GM19395 (cell line): ENCODE measurements around the gene PSD.

Source experiments
- ATAC-seq: cut with Tn5 transposase; IDR thresholded peaks from one replicate; pipeline ENCODE4 v1.9.1; 2021; ENCODE audit warnings: mild to moderate bottlenecking, moderate library complexity; ENCODE audit not compliant: unreplicated experiment

PSD gene

DNA sequence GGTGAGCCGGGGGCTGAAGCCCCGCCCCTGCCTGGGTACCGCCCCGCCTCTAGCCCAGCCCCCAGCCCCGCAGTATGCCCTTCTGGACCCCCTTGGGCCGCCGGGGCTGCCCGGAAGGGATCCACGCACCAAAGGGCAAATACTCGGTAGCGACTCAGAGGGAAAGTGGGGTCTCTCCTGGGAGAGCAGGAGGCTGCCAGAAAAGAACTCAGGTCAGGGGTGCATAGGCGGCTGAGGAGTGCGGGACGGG lies 2.8 kb upstream of the PSD start:
- ATAC-seq: no peak

DNA sequence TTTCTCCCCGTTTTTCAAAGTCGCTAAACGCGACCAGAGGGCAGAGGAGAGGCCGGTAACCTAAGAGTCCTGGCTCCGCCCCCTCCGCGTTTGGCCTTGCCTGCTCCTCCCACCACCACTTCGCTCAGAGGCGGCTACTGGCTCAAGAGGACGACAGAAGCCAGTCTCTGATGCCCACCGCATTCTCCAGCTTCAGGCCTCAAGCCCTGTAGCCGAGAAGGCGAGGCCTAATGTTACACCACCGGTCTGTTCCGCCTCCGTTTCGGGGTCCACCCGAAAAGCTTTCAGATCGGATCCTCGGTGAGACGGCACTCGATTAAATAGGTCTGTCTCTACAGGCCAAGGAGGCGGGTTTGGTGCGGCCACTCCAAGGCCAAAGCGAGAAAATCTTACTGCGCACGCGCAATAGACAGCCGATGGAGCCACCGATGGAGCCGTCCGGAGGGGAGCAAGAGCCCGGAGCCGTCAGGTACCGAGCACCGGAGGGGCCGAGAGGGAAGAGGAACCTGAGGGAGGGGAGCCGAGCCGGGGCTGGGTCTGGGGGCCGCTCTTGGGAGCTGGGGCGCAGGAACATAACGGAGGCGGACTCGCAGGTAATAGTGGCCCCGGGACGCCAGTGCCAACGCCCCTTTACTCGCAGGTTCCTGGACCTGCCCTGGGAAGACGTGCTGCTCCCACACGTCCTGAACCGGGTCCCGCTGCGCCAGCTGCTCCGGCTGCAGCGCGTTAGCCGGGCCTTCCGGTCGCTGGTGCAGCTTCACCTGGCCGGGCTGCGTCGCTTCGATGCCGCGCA lies 2.3 kb upstream of the PSD start, which contains the start of gene FBXL15:
FBXL15 (plus strand) TSS at position 123 of the 793 bp plus-strand sequence; CDS start at position 417, 294 bp downstream.
- ATAC-seq: peak; percentile 74

DNA sequence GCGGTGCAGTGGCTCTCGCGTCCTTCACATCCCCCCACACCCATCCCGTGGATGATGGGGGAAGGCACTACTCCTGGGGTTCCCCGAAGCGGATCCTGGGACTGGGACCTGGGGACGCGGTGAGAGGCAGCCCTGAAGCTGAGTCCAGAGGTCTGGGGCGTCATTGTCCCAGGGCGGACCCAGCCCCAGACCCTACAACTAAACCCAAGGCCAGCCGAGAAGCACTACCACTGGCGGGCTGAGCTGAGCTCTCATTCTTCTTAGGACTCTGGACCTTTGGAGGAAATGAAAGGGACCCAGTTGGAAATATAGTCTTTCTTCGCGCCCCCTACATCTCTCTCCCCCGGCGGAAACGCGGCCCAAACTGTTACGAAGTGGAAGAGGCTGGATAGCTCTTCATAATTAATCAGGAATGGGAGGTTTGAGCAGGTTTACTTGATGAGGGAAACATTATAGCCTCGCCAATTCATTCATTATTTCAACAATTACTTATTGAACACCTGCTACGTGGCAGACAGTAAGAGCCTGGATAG lies 1.7 kb upstream of the PSD start:
- ATAC-seq: no peak

DNA sequence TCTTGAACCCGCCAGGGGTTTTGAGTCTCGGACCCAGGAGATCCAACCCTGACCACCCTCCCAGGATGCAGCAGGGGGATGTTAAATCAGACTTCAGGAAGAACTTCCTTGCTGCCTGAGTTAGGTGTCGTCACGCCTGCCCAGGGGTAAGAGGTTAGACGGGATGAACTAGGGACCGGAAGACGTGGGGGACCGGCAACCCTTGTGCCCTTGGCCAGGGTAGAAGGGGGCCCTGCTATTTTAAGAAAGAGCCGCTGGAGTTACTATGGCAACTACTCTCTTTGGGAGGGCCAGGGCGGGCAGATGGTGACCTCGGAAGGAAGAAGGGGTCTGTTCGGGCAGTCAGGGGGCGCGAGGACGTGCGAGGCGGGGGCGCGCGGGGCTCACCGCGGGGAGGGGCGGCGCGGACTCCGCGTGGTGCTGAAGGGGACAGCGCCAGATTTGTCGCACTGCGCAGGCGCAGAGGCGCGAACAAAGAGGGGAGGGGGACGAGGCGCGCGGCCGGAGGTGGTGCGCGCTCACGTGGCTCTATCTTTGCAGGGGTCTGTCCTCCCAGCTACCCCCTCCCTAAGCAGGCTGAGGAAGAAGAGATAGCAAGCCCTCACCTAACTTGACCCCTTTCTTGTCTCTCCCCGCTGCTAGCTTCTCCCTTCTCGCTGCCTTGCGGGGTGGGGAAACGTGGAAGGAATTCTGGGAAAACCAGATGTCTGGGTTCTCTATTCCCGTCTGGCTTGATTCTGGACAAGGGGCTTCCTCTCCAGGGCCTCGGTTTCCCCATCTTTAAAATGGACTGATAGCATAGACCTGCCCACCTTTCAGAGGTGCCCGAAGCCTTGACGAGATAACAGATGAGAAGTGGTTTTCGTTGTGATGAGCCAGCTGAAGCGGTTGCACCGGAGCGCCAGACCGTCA lies 940 bp upstream of the PSD start:
- ATAC-seq: no peak

DNA sequence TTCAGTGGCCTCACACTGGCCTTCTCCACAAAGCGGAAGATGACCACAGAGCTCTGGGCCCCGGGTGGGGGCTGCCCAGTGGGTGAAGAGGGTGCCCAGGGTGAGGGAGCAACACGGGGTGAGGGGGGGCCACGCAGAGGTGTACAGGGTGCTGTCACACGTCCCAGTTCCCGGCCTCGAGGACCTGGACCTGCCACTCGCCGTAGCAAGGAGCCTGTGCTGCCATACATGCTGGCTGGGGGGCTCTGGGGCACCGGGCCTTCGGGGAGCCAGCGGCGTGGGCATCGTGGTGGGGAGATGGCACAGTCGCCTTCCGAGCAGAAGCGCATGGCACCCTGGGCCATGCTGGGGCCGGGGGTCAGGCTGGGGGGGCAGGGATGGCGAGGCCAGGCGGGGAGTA lies 1.9 kb downstream of the PSD start:
- ATAC-seq: no peak

DNA sequence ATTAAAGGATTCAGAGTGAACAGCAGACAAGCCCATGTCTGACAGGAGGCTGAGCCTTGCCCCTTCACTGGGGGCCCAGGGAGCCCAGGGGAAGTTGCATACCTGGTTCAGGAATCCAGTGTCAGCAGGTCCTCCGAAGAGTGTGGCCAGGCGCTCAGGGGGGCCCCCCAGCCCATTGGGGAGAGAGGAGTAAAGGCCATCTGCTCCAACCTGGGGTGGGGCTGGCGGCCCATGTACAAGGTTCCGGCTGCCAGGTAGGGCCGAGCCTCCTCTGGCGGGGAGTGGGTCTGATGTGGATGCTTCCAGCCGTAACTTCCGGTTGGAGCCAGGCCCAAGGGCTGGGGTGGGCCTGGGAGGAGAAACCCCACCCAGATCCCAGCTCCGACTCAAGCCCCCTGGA lies 2.3 kb downstream of the PSD start:
- ATAC-seq: no peak

DNA sequence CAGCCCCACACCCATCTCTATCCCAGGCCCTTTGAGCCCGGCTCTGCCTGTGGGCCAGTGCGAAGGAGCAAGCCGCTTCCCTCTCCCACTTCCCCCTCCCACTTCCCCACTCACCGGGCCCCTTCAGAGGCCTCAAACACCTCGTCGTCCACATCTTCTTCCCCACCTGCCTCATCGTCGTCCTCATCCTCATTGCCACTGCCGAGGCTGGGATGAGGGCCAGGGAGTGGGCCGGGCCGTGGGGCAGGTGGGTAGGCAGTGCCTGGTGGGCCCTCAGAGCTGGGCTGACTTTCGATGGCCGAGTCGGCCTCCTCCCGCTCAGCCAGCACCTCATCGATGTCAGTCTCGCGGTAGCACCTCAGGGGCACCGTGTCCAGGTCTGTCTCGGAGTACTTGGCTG lies 3.8 kb downstream of the PSD start:
- ATAC-seq: no peak

DNA sequence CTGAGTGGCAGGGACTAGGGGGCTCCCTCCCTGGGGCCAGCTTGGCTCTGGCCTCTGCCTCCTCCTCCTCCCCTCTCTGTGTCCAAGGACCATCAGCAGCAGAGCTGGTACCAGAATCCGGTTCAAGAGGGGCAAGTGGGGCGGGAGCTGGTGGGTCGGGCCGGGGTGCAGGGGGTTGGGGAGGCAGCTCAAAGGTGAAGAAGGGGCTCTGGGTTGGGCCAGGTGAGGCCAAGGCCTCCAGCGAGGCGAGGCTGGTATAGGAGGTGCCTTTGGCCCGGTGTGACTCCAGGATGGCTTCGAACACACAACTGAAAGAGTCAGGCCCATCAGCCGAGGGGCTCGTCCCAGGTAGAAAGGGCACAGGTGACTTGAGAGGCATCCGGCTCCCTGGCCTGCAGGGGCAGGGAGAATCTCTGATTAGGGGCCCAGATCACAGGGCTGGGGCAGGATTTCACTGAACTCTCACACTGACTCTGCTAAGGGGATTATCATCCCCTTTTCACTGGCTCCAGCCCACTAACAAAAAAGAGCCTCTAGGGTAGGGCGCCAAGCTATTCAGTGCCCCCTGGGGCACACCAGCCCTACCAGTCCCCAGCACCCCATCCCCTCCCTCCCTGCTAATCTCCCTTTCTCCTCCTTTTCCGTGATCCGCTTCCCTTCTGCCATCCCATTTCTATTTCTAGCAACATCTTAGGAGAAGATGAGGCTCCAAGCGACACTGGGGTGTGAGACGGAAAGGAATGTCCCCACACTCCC lies 4.6 kb downstream of the PSD start:
- ATAC-seq: no peak

DNA sequence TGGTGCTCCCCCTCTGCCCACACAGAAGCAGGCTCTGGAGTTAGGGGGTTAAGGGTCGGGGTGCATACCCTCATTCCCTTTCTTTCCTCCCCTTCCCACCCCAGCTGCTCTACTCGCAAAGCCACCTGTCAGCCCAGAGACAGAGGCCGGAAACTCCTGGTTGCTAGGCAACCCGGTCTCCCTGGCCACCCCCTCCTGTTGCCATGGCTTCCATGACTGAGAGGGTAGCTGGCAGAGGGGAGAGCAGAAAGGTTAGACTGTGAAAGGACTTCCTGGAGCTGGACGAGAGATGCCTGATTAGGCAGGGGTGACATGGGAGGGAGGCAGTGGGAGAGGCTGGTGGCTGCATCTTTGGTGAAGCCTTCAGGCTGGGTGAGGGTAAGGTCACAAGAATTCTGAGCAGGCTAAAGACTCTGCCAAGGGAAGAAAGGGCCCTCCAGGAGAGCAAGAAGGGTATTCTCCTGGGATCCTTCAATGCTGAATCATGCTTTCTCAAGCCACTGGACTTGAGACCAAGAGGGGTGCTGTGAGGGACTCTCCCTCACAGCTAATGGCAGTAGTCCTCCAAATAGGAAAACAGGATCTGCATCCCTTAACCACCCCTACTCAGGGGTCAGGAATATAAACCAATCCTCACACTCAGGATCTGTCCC lies 5.4 kb downstream of the PSD start:
- no peak for ATAC-seq

DNA sequence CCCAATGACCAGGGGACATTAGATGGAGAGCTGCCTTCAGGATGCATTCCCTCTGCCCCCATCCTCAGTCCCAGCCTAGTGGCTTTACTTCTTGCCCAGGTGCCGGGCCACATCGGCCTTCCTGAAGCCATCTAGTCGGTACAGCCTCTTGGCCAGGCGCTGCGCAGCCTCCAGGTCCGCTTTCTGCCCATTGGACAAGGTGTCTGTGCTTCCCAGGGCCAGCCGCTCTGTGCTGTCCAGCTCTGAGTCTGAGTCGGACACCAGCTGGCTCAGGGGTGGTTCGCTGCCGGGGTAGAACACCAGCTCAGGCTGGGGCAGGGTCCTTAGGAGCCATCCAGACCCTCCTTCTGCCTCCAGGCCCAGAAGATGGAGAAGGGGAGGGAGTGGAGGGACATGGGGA lies 6.3 kb downstream of the PSD start:
- ATAC-seq: no peak

DNA sequence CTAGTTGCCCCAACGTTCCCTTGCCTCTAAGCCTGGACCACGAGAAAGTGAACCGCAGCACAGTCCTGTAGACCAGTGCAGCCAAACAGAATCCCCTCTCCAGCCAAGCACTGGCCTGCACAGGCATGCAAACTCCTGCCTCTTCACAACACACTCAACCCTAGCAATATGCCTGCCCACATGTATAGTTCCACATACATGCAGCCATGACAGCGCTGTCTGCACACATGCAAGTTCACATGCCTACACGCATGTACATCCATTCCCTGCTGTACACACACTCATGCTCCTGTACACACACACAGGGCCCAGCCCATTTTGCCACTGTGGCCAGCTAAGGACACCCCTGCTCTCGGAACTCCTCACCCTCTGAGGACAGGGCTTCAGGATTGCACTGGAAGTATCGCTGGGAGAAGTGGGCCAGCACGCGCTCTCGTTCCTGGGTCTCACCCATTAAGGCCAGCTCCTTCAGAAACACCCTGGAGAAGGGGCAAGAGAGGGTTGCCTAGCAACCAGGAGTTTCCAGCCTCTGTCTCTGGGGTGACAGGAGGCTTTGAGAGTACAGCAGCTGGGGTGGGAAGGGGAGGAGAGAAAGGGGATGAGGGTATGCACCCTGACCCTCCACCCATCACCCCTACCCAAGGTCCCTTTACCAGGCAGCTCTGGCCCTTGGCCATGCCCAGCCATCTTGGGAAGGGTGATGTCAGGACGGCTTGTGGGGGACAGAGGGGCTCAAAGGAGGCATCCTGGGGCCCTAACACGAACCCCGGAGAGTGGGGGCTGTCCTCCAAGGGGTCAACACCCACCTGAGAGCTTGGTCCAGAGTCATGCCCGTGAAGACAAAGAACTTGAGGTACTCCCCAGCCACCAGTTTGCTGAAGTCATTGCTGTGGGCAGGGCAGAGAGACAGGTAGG lies 7.0 kb downstream of the PSD start:
- no peak for ATAC-seq

DNA sequence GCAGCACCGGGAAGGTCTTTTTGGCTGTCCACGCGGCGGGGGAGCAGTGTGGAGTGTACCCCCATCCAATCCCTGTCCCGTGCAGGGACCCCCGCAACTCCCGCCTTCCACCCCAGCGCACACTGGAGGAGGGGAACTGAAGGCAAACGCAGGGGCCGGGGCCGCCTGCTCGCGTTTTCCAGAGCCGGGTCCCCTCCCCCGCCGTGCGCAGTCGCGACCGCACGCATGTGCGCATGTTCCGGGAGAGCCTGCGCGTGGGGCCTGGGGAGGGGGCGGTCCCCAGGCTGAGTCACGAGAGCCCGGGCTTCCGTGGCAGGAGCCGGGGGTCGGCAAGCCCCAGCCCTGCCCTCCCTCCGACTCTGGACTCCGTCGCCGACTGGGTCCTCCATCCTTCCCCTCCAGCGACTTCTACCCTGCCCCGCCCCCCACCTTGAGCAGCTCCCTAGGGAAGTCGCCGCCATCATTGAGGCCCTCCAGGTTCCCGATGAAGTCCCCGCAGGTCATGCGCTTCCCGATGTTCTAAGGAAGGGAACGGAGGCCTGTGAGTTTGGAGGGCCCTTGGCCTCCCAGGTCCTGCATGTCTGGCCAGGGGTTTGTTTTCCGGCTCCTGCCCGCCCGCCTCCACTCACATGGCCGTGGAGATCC lies 8.0 kb downstream of the PSD start:
- ATAC-seq: no peak

DNA sequence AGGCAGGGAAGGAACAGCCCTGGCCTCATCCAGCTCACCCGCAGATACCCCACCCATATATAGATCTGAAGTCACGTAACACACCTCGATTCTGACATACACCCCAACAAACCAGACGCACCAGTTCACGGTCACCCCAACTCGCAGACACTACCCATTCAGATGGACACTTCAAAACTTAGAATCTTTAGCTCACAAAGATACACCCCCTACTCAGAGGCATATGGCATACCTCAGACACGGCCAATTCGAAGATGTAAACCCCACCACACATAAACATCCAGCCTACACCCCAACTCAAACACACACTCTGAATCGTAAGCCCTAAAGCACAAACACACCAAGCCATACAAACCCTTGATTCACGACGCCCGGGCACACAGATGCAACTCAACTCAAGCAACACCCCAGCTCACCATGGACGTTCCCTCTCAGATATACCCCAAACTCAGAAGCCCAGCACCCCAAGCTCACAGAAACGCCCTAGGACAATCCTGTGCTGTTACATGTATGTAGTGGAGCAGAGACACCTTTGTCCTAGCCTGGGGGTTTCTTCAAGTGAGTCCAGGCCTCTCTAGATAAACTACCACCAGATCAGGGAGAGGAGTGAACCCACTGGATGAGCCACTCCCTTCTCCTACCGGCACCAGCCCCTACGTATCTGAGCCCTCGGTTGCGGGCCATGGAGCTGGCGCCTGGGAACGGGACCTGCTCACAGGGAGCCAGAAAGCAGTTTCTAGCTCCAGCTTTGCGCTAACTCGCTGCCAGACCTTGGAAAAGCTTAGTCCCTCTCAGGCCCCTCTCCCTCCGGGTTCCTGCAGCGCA lies 8.8 kb downstream of the PSD start:
- ATAC-seq: no peak

DNA sequence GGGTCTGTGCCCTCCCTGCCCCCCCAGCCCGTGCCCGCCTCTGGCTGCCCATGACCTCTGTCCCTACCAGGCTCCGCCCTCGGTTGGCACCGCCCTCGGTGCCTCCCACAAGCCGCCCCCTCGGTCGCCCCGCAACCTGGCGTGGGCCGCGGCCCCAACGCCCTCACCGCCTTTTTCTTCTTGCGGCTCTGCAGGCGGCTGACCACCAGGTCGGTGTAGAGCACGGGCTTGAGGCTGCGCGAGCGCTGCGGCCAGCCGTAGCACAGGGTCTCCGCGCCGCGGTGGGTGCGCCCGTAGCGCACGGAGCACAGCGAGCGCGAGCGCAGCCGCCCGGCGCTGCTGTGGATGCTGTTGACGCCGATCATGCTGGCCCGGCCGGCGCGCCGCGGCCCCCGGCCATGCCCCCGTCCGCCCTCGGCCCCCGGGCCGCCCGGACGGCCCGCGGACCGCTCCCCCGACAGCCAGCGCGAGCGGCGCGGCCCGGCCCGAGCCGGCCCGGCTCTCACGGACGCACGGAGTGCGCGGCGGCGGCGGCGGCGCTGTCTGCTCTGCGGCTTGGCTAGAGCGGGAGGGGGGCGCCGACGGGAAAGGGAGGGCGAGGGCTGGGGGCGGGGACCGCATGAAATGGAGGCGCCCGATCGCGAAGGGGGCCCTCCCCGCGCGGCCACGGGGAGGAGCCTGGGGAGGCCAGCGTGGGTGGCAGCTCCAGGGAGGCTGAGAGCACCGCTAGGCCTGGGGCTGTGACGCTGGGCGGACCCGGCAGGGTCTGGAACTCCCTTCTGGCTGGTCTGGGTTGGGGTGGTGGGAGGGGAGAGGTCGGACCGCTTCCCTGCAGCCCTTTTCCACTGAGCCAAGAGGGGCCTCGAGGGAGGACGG lies 9.6 kb downstream of the PSD start:
- no peak for ATAC-seq

DNA sequence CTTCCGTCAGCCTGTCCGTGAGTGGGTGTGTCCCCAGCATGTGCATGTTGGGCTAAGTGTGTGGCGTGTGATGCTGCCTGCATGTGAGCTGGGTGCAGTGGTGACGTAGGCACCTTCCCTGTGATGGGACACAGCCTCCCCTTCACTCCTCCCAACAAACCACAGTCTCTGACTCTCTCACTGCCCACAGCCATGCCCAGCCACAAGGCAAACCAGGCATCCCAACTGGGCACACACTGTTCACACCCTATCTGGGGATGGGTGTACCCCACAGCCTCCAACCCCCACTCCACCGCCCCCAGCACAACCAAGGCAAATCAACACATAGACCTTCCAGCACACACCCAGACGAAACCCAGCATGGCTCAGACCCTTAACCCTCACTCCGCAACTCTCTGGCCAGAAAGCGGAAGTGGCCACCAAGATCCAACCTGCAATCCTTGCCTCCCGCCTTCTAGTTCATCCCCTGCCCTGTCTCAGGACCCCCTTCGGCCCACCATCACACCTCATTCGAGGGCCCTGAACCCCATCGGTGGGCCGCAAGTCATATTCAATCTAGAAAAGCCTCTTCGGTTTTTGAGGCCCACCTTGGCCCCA lies 10.4 kb downstream of the PSD start:
- ATAC-seq: no peak

DNA sequence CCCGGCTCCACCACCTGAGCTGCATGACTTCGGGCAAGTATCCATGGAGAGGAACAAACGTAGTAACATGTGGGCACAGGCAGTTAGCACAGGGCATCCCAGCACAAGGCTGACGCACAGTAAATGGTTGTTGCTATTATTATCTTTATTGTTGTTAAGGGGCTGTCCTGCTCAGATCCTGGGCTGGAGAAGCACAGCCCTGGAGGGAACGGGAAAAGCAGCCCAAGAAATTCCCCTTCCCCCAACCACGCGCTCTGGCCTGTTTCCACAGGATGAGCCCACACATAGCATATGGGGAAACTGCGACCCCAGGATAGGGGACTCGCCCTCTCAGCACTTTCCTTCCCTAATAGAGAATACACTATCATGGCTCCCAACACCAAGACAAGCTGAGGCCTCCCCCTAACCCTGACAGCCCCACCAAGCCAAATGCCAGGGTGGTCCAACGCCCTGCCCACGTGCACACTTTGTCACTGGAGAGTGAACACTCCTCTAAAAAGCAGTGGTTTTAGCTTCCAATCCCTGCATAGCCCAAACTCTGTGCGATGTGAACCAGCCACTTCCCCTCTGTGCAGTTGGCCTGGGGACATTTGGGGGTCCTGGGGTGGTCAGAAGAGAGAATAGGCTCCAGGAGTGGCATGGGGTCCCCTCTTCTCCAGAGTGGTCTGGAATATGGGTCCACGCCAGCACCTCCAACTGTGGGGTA lies 11.0 kb downstream of the PSD start:
- no peak for ATAC-seq
